ENCODE measurements around the gene TM4SF18.

The TM4SF18 gene

GRCh38 chr3:149327156-149327555 is 6.3 kb downstream of the TM4SF18 start:
- DNase-seq (ENCODE audit: low spot score): no peak

- DNase-seq (ENCODE audit: low spot score): no peak
These were observed 7.9 kb downstream of the TM4SF18 start for GRCh38 chr3:149325581-149325980.

GRCh38 chr3:149324332-149324731 is 9.1 kb downstream of the TM4SF18 start:
- no peak for DNase-seq (ENCODE audit: low spot score)

- no peak for DNase-seq (ENCODE audit: low spot score)
These were observed 11.8 kb downstream of the TM4SF18 start for GRCh38 chr3:149321640-149322039.

- DNase-seq (ENCODE audit: low spot score): no peak
These were observed 12.3 kb downstream of the TM4SF18 start for GRCh38 chr3:149321136-149321535.

- no peak for DNase-seq (ENCODE audit: low spot score)
These were observed 13.7 kb downstream of the TM4SF18 start for GRCh38 chr3:149319750-149320149.

GRCh38 chr3:149317072-149317471 is 16.4 kb downstream of the TM4SF18 start:
- no peak for DNase-seq (ENCODE audit: low spot score)

GRCh38 chr3:149316437-149316836 is 17.0 kb downstream of the TM4SF18 start:
- DNase-seq (ENCODE audit: low spot score): no peak

GRCh38 chr3:149315694-149316093 is 17.7 kb downstream of the TM4SF18 start:
- no peak for DNase-seq (ENCODE audit: low spot score)

GRCh38 chr3:149314807-149315578 is 18.4 kb downstream of the TM4SF18 start:
- DNase-seq (ENCODE audit: low spot score): no peak

GRCh38 chr3:149313542-149313941 is 19.9 kb downstream of the TM4SF18 start:
- no peak for DNase-seq (ENCODE audit: low spot score)

- no peak for DNase-seq (ENCODE audit: low spot score)
These were observed 22.5 kb downstream of the TM4SF18 start for GRCh38 chr3:149310796-149311534.

- no peak for DNase-seq (ENCODE audit: low spot score)
These were observed 26.0 kb downstream of the TM4SF18 start for GRCh38 chr3:149307435-149307783.

- DNase-seq (ENCODE audit: low spot score): no peak
These were observed 26.5 kb downstream of the TM4SF18 start for GRCh38 chr3:149306751-149307434.

- no peak for DNase-seq (ENCODE audit: low spot score)
These were observed 28.1 kb downstream of the TM4SF18 start for GRCh38 chr3:149305376-149305775.

GRCh38 chr3:149299938-149300801 is 33.3 kb downstream of the TM4SF18 start:
- DNase-seq (ENCODE audit: low spot score): no peak

- DNase-seq (ENCODE audit: low spot score): no peak
These were observed 36.5 kb downstream of the TM4SF18 start for GRCh38 chr3:149296972-149297371.

GRCh38 chr3:149292666-149293065 is 40.8 kb downstream of the TM4SF18 start:
- no peak for DNase-seq (ENCODE audit: low spot score)

GRCh38 chr3:149291178-149291577 is 42.3 kb downstream of the TM4SF18 start:
- DNase-seq (ENCODE audit: low spot score): peak; percentile 41

- no peak for DNase-seq (ENCODE audit: low spot score)
These were observed 44.8 kb downstream of the TM4SF18 start for GRCh38 chr3:149288655-149289054.

GRCh38 chr3:149284034-149284433 is 49.4 kb downstream of the TM4SF18 start:
- no peak for DNase-seq (ENCODE audit: low spot score)

- no peak for DNase-seq (ENCODE audit: low spot score)
These were observed 50.0 kb downstream of the TM4SF18 start for GRCh38 chr3:149283401-149283800.

Measured in D341Med (cell line).